Central memory CD8-positive, alpha-beta T cell (primary cell): ENCODE measurements around the gene SAMD14.
A peak's percentile ranks its signal among the peaks of the same experiment; 100 is the strongest.

ENCODE experiments used
- ATAC-seq: fragments of 150-1000 bp; cut with Tn5 transposase; replicated peaks from 2 replicates; pipeline ENCODE4 v1.10.0; 2022; ENCODE audit warnings: mild to moderate bottlenecking, moderate FRiP score, moderate number of reproducible peaks; ENCODE audit not compliant: poor library complexity, severe bottlenecking; ENCODE audit errors: extremely low read depth
- DNase-seq, 2 donors: peaks; one replicate each; pipeline ENCODE4 v3.0.0; 2021; ENCODE audit warnings: low spot score in 2 of 2
- H3K27ac Mint-ChIP-seq: one replicate; pipeline ENCODE4 v1.8.0; 2022; ENCODE audit warnings: low read depth, mild to moderate bottlenecking, moderate library complexity, mixed read lengths
- H3K27me3 Mint-ChIP-seq: one replicate; pipeline ENCODE4 v1.8.0; 2022; ENCODE audit warnings: mixed read lengths
- H3K36me3 Mint-ChIP-seq: one replicate; pipeline ENCODE4 v1.8.0; 2022; ENCODE audit warnings: mild to moderate bottlenecking, moderate library complexity, mixed read lengths; ENCODE audit not compliant: insufficient read depth
- H3K4me1 Mint-ChIP-seq: one replicate; pipeline ENCODE4 v1.8.0; 2022; ENCODE audit warnings: mixed read lengths
- H3K4me3 Mint-ChIP-seq: one replicate; pipeline ENCODE4 v1.8.0; 2022; ENCODE audit warnings: mild to moderate bottlenecking, moderate library complexity, mixed read lengths
- H3K9me3 Mint-ChIP-seq: one replicate; pipeline ENCODE4 v1.8.0; 2022; ENCODE audit warnings: mixed read lengths

Gene SAMD14

GRCh38 chr17:50129728-50130558, at the start of gene SAMD14:
SAMD14 (minus strand) TSS chr17:50130160; CDS start chr17:50124959, 5,201 bp downstream.
- peak within 1 kb of the TSS; percentile 90 for H3K27ac Mint-ChIP-seq
- H3K36me3 Mint-ChIP-seq = peaks cover 30% of the 10 kb centered on the region
- no peaks in the 10 kb centered on the region for H3K9me3 Mint-ChIP-seq
- no peak for DNase-seq
- H3K4me3 Mint-ChIP-seq = peak within 1 kb of the TSS; percentile 72
- H3K4me1 Mint-ChIP-seq = peaks cover 42% of the 10 kb centered on the region
- ATAC-seq = peak; percentile 78
- peaks cover 16% of the 10 kb centered on the region for H3K27me3 Mint-ChIP-seq

DNA sequence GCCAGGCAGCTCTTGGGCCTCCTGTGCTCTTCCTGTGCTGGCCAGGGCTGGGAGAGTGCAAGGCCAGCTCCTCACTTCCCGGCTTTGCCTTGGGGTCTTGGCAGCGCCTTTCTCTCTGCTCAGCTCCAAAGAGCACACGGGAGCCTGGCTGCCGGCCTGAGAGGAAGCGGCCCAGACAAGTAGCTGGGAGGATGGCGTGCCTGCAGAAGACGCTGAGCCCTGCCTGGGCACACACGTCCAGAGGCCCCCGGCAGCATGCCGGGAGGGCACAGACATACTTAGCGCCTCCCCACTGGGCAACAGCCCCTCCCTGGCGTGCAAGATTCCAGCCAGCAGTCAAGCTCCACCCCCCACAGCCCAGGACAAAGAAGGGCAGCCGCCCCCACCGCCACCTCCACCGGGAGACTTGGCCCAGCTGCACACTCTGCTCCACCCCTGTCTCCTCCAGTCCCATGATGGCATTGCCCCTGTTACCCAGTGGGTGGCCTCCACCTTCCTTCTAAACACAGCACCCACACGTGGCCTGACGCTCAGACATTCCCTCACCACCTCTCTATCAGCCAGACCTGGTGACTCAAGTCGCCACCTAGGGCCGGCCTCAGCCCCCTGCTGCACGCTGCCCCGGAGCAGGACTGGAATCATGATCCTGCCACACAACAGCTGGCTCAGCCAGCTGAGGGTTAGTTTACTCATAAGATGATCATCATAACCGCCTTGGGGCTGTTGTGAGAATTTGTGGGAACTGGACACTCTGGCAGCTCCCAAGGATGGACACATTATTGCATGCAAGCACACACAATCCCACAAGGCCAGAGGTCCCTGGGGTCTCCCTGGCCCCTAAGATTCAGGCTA, 48.2 kb upstream of the SAMD14 start:
- H3K27ac Mint-ChIP-seq = no peak overlapping the region
- DNase-seq (no peak), ATAC-seq (peak; percentile 62)
- H3K27me3 Mint-ChIP-seq = no peaks in the 10 kb centered on the region
- peaks cover 6% of the 10 kb centered on the region for H3K4me1 Mint-ChIP-seq
- H3K4me3 Mint-ChIP-seq = no peak overlapping the region
- no peaks in the 10 kb centered on the region for H3K36me3 Mint-ChIP-seq
- H3K9me3 Mint-ChIP-seq = no peaks in the 10 kb centered on the region

- DNase-seq = no peak
- no peak for ATAC-seq
- H3K27ac Mint-ChIP-seq = no peak overlapping the region
- no peaks in the 10 kb centered on the region for H3K36me3 Mint-ChIP-seq
- no peak overlapping the region for H3K4me3 Mint-ChIP-seq
- peaks cover 6% of the 10 kb centered on the region for H3K4me1 Mint-ChIP-seq
- no peaks in the 10 kb centered on the region for H3K9me3 Mint-ChIP-seq
- H3K27me3 Mint-ChIP-seq = no peaks in the 10 kb centered on the region
These were observed 47.5 kb upstream of the SAMD14 start for GRCh38 chr17:50177476-50177875.

DNA sequence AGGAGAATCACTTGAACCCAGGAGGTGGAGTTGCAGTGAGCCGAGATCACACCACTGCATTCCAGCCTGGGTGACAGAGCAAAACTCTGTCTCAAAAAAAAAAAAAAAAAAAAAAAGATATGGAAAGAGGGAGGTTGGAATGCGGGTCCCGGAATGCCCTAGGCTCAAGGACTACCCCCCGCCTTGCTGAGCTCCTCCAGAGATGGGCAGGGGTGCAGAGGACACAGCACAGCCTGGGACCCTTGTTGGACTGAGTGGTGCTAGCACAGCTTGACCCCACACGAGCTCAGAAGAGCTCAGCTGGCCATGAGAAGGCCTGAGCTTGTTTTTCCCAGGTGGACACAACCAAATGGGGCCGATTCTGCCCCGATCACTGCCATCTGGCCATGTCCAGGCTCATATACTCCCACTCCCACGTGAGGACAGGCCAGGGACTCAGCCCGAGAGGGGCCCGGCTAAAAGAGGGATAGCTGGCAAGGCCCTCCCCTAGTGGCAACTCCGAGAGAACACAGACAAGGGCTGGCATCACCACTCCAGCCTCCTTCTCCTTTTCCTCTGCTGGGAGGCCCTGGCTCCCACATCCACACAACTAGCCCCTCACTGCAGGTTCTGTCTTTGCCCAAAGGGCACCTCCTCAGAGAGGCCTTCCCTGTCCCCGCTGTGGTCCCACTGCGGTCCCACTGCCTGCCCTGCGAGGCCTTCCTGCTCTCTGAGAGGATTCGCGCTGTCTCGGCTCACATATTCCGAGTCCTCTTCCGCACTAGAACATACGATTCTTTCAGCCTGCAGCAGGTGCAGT, 46.8 kb upstream of the SAMD14 start:
- H3K4me3 Mint-ChIP-seq = no peak overlapping the region
- H3K27ac Mint-ChIP-seq = no peak overlapping the region
- no peaks in the 10 kb centered on the region for H3K9me3 Mint-ChIP-seq
- H3K4me1 Mint-ChIP-seq = peaks cover 6% of the 10 kb centered on the region
- no peaks in the 10 kb centered on the region for H3K27me3 Mint-ChIP-seq
- ATAC-seq (no peak), DNase-seq (no peak)
- no peaks in the 10 kb centered on the region for H3K36me3 Mint-ChIP-seq

GRCh38 chr17:50175035-50175807, 45.3 kb upstream of the SAMD14 start:
- no peak for ATAC-seq
- no peaks in the 10 kb centered on the region for H3K9me3 Mint-ChIP-seq
- H3K4me1 Mint-ChIP-seq = peaks cover 6% of the 10 kb centered on the region
- H3K36me3 Mint-ChIP-seq = no peaks in the 10 kb centered on the region
- DNase-seq = no peak
- H3K27ac Mint-ChIP-seq = no peak overlapping the region
- no peaks in the 10 kb centered on the region for H3K27me3 Mint-ChIP-seq
- H3K4me3 Mint-ChIP-seq = no peak overlapping the region

DNA sequence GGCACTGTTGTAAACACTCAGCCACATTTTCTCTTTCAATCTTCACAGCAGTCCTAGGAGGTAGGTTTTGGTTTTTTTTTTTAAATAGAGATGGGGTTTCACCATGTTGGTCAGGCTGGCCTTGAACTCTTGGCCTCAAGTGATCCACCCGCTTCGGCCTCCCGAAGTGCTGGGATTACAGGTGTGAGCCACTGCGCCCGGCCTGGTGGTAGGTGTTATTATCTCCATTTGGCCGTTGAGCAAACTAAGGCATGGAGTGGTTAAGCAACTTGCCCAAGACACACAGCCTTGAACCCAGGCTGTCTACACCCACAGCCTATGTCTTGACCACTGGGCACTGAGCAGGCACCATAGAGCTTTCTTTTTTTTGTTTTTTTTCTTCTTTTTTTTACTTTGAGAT, 44.5 kb upstream of the SAMD14 start:
- Mint-ChIP-seq H3K4me1 (peaks cover 8% of the 10 kb centered on the region), H3K9me3 (no peaks in the 10 kb centered on the region), H3K4me3 (no peak overlapping the region), H3K27ac (no peak overlapping the region), H3K36me3 (peaks cover 3% of the 10 kb centered on the region), H3K27me3 (no peaks in the 10 kb centered on the region)
- no peak for ATAC-seq
- no peak for DNase-seq

DNA sequence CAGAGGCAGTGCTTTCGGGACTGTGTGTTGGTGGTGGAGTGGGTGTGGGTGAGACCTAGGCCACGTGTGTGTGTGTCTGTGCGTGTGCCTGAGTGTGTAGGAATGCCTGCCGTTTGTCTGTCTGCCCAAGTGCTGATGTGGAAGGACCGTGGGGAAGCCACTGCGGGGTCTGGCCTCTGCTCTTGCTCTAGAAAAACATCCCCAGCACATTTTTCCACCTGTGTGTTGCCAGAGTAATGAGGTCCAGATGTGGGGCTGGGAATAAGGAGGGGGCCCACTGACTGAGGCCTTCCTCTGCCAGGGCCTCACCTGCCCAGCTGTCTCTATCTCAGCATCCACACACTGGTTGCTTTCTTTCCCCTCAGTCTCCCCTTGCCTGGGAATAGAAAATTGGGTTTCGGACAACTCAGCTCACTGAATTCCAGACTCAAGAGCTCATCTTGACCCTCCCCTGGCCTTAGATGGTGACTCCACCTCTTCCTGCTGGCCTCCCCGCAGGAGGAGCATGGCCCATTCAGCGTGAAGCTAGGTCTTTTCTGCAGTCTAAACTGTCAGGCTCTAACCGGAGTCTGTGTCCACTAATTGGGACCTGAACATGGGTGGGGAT, 43.5 kb upstream of the SAMD14 start:
- Mint-ChIP-seq H3K9me3 (no peaks in the 10 kb centered on the region), H3K27ac (no peak overlapping the region), H3K27me3 (no peaks in the 10 kb centered on the region), H3K4me1 (peaks cover 16% of the 10 kb centered on the region), H3K36me3 (peaks cover 10% of the 10 kb centered on the region), H3K4me3 (no peak overlapping the region)
- ATAC-seq = no peak
- DNase-seq = no peak

DNA sequence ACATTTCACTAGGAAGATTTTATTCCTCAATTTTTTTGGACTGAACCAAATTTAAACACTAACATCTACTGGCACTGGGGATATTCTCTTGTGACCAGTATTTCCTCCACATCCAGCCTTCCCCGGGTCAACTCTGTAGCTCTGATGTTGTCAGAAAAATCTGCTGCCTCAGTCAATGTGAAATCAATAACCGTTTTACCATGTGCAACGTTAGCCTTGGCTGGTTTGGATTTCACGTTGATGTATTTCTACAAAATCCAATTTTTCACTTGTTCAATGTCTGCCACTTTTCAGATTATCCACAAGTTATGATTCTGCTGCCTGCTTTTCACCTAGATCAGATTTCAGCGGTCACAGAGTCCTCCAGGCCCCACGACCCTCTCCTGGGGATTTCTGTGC, 43.0 kb upstream of the SAMD14 start:
- Mint-ChIP-seq H3K4me3 (no peak overlapping the region), H3K36me3 (peaks cover 10% of the 10 kb centered on the region), H3K9me3 (no peaks in the 10 kb centered on the region), H3K27me3 (no peaks in the 10 kb centered on the region), H3K4me1 (peaks cover 13% of the 10 kb centered on the region), H3K27ac (no peak overlapping the region)
- DNase-seq (no peak), ATAC-seq (no peak)

GRCh38 chr17:50172130-50172529, 42.2 kb upstream of the SAMD14 start:
- Mint-ChIP-seq H3K27ac (no peak overlapping the region), H3K36me3 (peaks cover 10% of the 10 kb centered on the region), H3K4me1 (peaks cover 13% of the 10 kb centered on the region), H3K27me3 (no peaks in the 10 kb centered on the region), H3K9me3 (no peaks in the 10 kb centered on the region), H3K4me3 (no peak overlapping the region)
- DNase-seq (no peak), ATAC-seq (no peak)

GRCh38 chr17:50171371-50172071, 41.6 kb upstream of the SAMD14 start:
- ATAC-seq = no peak
- peaks cover 10% of the 10 kb centered on the region for H3K36me3 Mint-ChIP-seq
- DNase-seq = no peak
- no peak overlapping the region for H3K4me3 Mint-ChIP-seq
- H3K27ac Mint-ChIP-seq = no peak overlapping the region
- no peaks in the 10 kb centered on the region for H3K9me3 Mint-ChIP-seq
- no peaks in the 10 kb centered on the region for H3K27me3 Mint-ChIP-seq
- peaks cover 13% of the 10 kb centered on the region for H3K4me1 Mint-ChIP-seq

GRCh38 chr17:50170662-50171370, 40.9 kb upstream of the SAMD14 start:
- ATAC-seq (no peak), DNase-seq (no peak)
- H3K4me3 Mint-ChIP-seq = no peak overlapping the region
- peaks cover 10% of the 10 kb centered on the region for H3K36me3 Mint-ChIP-seq
- H3K9me3 Mint-ChIP-seq = no peaks in the 10 kb centered on the region
- H3K27me3 Mint-ChIP-seq = no peaks in the 10 kb centered on the region
- H3K4me1 Mint-ChIP-seq = peaks cover 13% of the 10 kb centered on the region
- no peak overlapping the region for H3K27ac Mint-ChIP-seq
